ENCODE data around the gene NUP35. TPM values are rescaled to one million over a fixed set of nuclear protein-coding genes. Genes with fewer than 3 reads are reported as not detected.

The NUP35 gene
- total RNA-seq, 3 donors from 2014 or later, result 11.5 to 32.8 (median 29.5) TPM

- Histone ChIP-seq H3K4me1 (no peaks in the 10 kb centered on the region), H3K36me3 (no peaks in the 10 kb centered on the region), H3K27ac (no peak overlapping the region), H3K27me3 (no peaks in the 10 kb centered on the region), H3K9me3 (peaks cover 3 to 7% of the 10 kb centered on the region in 2 donors), H3K4me3 (no peak overlapping the region)
- no peak for TF ChIP-seq CTCF (IDR thresholded peaks at IDR 0.05)
- TF ChIP-seq POLR2AphosphoS5 (IDR thresholded peaks at IDR 0.05), result no peak
- no peak for TF ChIP-seq POLR2A (IDR thresholded peaks at IDR 0.05)
- intact Hi-C loops (cut with DNase I; ENCODE audit: low total_unique reads), result no loop called here
- no peak for DNase-seq (ENCODE audit: low spot score in 2 of 2)
These were observed 48.1 kb downstream of the NUP35 start for GRCh38 chr2:183172220-183172887.

DNA sequence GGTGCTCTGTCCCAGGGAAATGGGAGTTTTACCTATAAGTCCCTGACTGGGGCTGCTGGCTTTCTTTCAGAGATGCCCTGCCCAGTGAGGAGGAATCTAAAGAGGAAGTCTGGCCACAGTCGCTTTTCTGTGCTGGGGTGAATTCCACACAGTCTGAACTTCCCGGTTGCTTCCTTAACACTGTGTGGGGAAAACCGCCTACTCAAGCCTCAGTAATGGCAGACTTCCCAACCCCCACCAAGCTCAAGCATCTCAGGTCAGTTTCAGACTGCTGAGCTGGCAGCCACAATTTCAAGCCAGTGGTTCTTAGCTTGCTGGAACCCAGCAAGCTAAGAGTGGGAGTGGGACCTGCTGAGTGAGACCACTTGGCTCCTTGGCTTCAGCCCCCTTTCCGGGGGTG, 54.9 kb downstream of the NUP35 start:
- Histone ChIP-seq H3K4me1 (no peaks in the 10 kb centered on the region), H3K27me3 (no peaks in the 10 kb centered on the region), H3K4me3 (no peak overlapping the region), H3K36me3 (no peaks in the 10 kb centered on the region), H3K27ac (no peak overlapping the region), H3K9me3 (peaks cover 5 to 16% of the 10 kb centered on the region in 2 donors)
- intact Hi-C loops (cut with DNase I; ENCODE audit: low total_unique reads), result no loop called here
- no peak for DNase-seq (ENCODE audit: low spot score in 2 of 2)
- no peak for TF ChIP-seq POLR2A (IDR thresholded peaks at IDR 0.05)
- no peak for TF ChIP-seq POLR2AphosphoS5 (IDR thresholded peaks at IDR 0.05)
- TF ChIP-seq CTCF (IDR thresholded peaks at IDR 0.05), result no peak

GRCh38 chr2:183185534-183185933, 61.3 kb downstream of the NUP35 start:
- peaks cover 0 to 10% of the 10 kb centered on the region in 2 donors for H3K9me3 ChIP-seq
- intact Hi-C loops (cut with DNase I; ENCODE audit: low total_unique reads), result no loop called here
- no peak for DNase-seq (ENCODE audit: low spot score in 2 of 2)
- TF ChIP-seq CTCF (IDR thresholded peaks at IDR 0.05) (no peak), POLR2A (IDR thresholded peaks at IDR 0.05) (no peak), POLR2AphosphoS5 (IDR thresholded peaks at IDR 0.05) (no peak)
- H3K27me3 ChIP-seq, result no peaks in the 10 kb centered on the region
- H3K4me1 ChIP-seq, result no peaks in the 10 kb centered on the region
- no peaks in the 10 kb centered on the region for H3K36me3 ChIP-seq
- H3K4me3 ChIP-seq, result no peak overlapping the region
- no peak overlapping the region for H3K27ac ChIP-seq

- Histone ChIP-seq H3K27me3 (no peaks in the 10 kb centered on the region), H3K27ac (no peak overlapping the region), H3K9me3 (peaks cover 0 to 10% of the 10 kb centered on the region in 2 donors), H3K36me3 (no peaks in the 10 kb centered on the region), H3K4me3 (no peak overlapping the region), H3K4me1 (no peaks in the 10 kb centered on the region)
- TF ChIP-seq CTCF (IDR thresholded peaks at IDR 0.05), result no peak
- intact Hi-C loops (cut with DNase I; ENCODE audit: low total_unique reads), result no loop called here
- no peak for DNase-seq (ENCODE audit: low spot score in 2 of 2)
These were observed 62.1 kb downstream of the NUP35 start for GRCh38 chr2:183186296-183186695.

GRCh38 chr2:183186766-183187165, 62.5 kb downstream of the NUP35 start:
- TF ChIP-seq CTCF (IDR thresholded peaks at IDR 0.05) (no peak), POLR2A (IDR thresholded peaks at IDR 0.05) (no peak), POLR2AphosphoS5 (IDR thresholded peaks at IDR 0.05) (no peak)
- no peaks in the 10 kb centered on the region for H3K27me3 ChIP-seq
- no peak overlapping the region for H3K4me3 ChIP-seq
- peaks cover 0 to 10% of the 10 kb centered on the region in 2 donors for H3K9me3 ChIP-seq
- no peak overlapping the region for H3K27ac ChIP-seq
- no peak for DNase-seq (ENCODE audit: low spot score in 2 of 2)
- H3K36me3 ChIP-seq, result no peaks in the 10 kb centered on the region
- H3K4me1 ChIP-seq, result no peaks in the 10 kb centered on the region
- intact Hi-C loops (cut with DNase I; ENCODE audit: low total_unique reads), result no loop called here
